NCI-H1930 (cell line): ENCODE measurements around the gene PTPRG.

Source experiments
- DNase-seq, 2 experiments: peaks; one replicate each; lab custom pipeline; 2025; lab: John Stamatoyannopoulos, UW

The PTPRG gene

DNA sequence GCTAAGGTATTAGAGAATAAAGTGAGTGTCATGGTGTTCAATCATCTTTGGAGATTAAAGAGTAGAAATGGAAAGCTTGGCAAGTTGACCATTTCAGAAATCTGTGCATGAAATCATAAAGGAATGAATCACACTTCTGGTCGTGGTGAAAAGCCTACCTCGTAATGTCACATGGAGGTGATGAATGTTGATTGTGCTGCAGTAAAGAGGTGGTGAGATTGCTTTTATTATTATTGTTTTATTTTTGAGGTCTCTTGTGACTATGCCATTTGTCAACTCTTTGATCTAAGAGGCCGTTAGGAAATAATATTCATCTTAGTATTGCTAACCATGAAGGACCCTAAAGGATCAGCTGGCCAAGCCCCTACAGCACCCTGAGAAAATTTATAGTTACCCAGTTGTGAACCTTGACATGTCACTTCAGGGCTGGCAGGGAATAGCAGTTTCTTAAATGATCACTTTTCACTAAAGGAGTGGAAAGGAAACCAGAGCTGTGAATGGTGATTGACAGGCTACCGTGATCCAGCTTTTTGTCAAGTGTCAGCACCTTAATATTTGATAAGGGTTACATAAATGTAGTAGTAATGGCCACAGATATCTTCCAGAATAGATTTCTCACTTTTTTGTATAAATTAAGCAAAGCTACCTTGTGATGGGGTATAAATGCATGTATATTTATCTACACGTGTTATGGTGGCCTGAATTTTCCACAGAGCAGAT, 203.9 kb downstream of the PTPRG start:
- no peak for DNase-seq

DNA sequence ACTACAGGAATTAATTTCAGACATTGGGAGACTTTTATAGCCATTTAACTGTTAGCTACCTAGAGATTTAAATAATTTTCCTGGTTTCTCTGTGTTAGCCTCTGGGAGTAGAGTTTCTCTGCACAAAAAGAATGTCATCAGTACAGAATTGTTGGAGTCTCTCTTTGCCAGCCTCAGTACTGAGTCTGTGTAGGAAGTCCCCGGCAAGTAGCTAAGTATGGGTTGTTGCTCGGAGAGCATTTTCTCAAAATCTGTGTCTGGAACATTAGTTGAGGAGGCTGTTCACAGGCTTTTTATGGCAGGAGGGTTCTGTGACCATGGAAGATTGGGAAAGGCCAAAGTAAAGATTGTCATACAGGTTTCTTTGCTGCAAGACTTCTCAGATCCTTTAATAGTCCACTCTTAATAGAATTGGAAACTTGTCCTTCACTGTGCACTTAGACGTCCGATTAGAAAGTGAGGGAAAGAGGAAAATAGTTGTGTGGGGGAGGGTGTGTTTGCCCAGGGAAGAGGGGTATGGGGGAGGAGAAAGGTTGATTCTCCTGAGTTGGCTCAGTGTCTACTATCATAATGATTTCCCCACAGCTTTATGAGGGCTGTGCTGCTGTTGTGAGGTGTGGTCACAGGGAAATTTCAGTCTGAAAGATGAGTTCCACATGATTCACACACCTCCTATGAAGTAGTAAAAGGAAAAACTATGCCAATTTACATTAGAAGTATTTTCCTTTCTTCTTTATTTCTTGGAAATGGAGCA, 207.1 kb downstream of the PTPRG start:
- no peak for DNase-seq

DNA sequence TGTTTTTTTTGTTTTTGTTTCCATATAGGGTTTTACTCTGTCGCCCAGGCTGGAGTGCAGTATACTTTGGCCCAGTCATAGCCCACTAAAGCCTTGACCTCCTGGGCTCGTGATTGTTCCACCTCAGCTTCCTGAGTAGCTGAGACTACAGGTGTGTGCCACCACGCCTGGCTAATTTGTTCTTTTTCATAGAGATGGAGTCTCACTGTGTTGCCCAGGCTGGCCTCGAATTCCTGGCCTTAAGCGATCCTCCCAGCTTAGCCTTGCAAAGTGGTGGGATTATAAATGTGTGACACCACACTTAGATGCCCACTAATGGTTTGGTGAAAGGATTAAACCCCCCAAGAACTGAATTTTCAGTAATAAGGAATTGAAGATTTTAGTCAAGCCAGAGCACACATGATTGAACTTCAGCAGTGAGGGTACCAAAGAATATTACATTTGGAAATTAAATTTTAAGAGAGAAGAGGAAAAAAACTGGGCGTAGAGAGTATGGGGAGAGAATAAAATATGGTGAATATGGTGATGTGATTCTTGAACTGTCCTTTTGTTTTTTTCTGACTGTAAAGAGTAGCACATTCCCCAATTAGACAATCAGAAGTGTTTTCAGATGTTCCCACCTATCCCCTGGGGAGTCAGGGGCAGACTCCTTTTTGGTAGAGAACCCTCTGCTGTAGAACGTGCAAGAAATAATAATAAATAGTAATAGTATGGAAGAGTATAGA, 208.1 kb downstream of the PTPRG start:
- DNase-seq, result no peak

DNA sequence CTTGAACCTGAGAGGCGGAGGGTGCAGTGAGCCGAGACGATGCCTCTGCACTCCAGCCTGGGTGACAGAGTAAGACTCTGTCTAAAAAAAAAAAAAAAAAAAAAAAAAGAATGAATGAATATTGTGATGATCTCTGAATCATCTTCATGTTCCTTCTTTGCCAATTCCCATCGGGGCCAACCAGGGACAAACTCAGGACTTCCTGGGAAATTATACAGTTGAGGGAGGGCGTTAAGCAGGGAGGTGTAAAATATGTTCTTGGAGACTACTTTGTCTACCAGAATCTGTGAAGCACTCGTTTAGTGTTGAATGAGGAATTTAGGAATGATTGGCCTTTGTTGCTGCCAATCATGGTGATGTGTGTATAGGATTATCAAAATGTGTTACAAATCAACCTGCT, 210.6 kb downstream of the PTPRG start:
- DNase-seq, result no peak

DNA sequence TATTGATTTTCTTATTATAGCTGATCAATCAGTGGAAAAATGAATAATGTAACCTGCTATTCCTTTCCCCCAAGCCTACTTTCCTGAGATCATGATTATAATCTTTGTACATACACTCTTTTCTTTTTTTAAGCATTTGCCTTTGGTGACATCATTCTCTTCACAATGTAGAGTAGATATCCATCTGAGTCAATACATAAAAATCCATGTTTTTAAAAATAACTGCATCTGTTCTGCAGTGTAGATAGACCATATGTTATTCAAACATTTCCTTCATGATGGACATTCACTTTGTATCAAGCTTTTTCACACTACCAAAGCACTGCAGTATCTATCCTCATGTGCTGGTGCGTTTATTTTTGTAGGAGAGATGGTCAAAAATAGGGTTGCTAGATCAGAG, 211.1 kb downstream of the PTPRG start:
- no peak for DNase-seq

DNA sequence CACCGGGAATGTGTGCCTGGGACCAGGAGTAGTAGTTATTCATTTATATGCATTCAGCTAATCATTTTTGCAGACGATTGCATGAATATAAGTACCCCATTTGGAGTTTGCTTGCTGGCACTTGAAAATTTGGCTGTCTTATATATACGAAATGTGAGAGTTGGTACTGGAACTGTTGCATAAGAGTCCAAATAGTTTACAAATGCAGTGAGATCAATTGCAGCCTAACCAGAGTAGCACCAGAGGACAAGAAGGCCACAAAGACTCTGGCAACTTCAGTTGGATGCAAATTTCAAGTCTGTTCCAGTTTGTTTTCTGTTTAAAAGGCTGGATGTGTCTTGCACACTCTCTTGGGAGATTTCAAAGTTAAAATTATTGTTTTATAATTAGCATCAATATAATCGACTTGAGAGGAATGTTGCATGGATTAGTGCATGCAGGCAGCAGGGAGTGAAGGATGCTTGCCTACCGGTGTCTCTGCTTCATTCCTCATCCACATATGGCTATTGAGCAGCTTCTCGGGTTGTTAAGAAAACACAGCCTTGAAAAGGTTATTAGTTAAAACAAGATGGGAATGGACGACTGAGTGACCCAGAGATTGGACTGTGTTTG, 213.0 kb downstream of the PTPRG start:
- DNase-seq, result no peak

DNA sequence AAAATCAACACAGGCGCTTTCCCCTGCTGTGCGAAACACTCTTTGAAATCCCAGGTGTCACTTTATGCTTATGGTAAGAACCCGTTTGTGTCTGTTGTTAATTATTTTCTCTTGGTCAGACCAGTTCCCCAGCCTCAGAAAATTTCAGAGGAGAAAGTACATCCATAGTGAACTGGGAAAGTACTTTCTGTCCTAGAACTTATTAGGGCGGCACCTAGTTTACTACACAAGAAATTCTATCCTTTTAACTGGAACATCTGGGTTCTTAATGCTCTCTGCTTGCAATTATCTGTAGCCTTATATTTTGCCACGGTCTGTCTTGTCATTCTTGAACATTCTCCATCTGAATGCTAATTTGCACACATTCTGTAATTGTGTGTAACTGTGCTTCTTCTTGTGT, 215.0 kb downstream of the PTPRG start:
- DNase-seq, result no peak

DNA sequence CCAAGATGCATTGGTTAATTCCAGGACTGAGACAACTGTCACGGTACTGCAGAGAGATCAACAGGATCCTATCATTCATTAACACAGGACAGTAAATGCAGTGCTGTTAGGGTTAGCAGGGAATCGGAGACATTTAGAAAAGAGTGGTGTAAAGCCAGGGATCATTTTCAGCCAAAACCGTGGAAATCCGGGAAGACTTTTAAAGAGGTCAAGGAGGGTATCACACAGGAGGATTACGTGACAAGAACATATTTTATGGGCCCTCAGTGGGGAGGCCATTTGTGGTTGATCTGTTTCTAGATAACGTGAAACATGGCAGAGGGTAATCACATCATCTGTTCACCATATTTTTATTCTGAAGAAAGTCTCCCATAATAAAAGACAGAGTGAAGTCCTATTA, 216.1 kb downstream of the PTPRG start:
- no peak for DNase-seq

DNA sequence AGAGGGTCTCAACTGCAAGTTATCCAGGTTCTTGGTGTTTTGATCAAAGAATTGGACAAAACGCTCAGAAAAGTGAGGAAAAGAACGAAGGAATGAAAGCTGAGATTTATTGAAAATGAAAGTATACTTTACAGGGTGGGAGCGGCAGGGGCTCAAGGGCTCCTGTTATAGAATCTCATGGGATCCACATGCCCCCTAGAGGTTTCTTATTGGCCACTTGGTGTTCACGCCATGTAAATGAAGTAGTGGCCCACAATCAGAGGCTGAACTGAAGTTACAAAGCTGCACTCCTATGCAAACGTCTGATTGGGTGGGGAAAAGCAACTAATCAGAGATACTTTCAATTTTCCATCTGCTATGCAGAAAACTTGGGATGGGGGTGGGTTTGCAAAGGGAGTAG, 216.7 kb downstream of the PTPRG start:
- no peak for DNase-seq

DNA sequence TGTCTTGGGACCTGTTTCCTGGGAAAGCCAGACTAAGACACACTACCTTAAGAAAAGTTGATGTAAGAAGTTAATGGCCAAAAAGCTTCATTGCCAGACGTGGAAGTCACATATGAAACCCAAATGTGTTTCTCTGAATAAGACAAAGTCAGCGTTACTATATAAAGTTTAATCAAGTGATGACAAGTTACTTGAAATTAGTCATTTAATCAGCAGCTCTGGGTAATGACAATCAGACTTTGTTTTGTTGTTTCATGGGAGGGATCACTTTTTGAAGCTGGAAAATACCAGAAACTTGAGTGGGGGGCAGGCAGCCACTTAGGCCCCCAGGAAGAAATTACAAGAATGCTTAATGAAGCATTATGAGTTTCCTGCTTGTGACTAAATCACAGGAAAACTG, 218.6 kb downstream of the PTPRG start:
- no peak for DNase-seq

DNA sequence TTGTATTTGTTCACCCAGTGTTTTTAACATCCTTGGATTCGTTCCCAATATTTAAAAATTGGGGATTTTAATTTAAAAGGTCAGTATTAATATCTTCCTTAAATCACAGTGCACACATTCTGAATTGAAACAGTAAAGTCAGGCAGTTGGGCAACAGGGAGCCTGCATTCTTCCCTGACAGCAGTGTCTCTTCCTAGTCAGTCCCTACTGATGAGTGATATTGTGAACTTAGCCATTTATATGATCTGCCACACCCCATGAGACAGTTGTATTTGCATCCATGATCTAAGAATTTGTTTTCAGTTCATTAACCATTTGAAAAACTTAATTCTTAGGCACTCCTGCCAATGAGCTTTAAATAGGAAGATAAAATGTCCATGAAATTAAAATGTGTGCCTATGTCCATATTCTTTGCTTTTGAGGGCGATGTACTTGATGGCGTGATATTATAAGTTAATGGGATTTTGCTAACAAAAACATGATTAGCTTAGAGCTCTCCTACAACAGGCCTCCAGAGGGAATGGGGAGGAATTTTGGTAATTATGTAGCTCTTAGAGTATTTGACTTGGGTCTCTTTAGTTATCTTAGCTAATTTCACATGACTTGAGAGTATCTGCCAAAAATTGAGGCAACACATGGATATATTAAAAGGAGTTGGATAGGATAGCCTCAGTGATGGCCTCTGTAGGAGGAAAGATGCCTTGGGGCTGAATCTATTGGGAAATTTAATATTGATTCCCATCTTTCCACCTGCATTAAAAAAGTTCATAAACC, 219.3 kb downstream of the PTPRG start:
- no peak for DNase-seq

DNA sequence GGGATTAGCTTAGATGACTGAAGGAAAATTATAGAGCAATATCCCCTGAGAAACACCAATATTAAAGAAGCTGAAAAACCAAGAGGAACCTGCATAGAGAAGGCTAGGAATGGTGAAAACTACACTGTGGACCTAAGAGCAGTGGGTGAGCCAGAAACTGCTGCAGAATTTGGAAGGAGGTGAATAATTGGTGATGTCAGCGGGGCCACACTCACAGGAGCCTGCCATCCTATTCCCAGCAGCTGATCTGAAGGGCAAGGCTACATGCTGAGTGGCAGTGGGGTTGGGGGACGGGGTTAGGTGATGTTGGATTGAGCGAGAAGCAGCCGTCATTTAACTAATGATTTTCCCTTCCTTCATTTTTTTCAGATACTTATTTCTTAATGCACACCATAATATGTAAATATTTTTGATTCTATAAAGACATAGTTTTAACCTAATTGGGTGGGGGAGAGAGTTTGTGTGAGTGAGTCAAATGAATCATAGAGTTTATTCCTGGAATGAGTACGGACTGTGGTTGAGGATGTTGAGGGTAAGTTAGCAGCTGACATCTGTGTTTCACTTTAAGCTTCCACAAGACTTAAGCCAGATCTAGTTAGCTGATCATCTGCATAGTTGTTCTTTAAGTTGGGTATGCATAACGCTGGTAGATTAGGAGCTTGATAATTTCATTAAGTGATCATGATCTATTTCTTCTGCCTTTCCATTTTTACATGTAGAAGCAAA, 222.8 kb downstream of the PTPRG start:
- no peak for DNase-seq

DNA sequence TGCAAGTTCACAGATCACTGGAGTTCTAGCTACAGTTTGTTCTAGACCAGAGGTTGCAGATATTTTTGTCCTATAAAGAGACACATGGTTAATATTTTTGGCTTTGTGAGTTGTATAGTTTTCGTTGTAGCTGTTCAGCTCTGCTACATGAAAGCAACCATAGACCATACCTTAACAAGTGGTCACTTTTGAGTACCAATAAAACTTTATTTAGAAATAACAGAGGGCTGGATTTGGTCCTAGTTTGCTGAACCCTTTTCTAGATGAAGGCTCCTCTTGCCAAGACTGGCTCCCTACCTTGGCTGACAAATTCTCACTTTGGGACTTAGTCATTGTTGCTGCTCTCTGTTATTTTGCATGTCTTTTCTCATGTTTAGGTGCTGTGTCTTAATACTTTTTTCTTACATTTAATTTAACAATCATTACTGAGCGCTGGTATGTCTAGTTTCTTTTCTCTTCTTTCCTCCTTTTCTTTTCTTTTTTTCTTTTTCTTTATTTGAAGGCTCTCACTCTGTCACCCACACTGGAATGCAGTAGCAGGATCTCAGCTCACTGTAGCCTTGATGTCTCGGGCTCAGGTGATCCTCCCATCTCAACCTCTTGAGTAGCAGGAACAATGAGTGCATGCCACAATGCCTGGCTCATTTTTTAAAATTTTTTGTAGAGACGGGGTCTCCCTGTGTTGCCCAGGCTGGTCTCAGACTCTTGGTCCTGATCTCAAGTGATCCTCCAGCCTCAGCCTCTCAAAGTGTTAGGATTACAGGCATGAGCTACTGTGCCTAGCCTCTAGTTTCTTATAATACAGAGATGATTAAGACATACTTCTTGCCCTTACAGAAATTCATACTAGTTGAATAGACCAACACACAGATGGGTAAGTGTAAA, 227.5 kb downstream of the PTPRG start:
- no peak for DNase-seq

DNA sequence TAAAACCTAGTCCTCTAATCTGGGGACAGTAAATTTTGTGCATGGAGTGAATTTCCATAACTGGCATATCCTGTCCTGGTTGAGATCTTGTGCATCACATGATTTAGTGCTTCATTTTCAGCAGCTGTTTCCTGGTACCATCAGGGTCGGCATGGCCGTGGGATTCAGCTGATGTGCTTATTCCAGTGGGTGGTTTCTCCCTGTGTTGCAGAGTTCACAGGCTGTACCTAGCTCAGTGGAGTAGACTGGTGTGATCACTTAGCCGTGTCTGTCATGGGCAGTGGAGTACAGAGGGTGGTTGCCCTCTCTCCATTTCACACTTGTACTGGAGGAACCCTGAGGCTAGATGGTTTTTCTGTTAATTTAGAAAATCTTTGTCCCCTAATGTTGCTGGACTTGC, 228.5 kb downstream of the PTPRG start:
- DNase-seq, result no peak

DNA sequence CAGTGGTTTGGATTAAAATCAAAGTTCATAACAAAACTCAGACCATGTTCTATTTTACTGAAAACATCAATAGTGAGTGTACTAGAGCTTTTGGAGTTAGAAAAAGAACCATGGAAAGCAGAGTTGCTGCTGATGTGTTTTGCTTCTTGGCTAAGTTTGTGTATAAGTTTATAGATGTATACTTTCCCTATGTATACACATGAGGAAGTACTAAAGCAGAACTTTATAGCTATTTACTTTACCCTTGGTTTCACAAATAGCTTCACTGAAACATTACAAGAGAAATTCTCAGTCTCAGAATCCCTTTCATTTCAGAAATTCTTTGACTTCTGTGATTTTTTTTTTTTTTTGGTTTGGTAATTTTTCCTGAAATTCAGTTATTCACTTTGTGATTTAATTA, 229.0 kb downstream of the PTPRG start:
- no peak for DNase-seq

DNA sequence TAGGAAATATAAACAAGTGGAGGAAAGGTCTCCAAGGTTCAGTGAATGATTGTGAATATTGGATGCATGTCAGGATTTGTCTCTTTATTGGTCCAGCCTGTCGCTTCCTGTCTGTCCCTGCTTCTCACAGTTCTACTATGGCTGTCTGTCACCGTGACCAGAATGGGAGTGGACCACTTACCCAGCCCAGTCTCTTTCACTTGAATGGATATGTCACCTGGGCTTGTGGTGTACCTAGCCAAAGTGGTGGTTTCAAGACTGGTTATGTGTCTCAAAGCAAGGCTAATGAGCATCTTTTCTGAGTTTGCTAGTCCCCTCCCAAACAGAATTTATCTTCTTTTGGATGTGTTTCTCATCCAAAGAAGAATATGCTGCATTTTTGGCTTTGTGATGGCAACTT, 231.7 kb downstream of the PTPRG start:
- DNase-seq, result no peak

DNA sequence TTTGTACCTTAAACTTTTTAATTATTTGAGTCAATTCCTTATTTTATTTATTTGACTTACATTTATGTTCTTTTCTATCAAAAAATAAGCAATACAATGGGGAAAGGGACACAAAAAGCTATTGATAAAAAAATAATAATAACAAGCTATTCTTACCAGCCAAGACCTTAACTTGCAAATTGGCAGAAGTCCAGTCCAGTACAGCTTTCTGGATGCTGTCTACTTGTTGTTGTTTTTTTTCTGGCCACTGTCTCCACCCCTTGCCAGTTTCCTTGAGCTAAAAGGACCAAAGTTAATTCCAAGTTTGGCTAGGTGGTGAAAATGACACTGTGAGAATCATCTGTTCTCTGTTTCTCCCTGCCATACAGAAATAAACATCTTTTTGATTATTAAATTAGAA, 232.2 kb downstream of the PTPRG start:
- DNase-seq, result no peak

DNA sequence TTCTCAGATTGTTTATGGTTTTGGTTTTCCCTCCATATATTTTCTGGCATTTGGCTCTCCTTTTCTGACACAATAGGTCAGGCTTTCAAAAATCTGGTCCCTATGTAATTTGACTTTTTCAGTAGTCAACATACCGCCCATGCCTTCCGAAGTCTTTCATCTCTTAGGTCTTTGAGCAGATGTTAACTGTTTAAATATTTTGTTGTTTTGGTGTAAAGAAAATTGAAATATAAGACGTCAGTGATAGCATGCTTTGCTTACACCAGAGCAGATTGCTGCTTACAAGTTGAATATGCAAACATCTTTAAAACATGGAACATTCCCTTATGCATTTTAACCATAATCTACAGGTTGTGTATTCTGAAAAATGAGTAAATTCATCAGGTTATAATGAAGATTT, 233.0 kb downstream of the PTPRG start:
- DNase-seq, result no peak

DNA sequence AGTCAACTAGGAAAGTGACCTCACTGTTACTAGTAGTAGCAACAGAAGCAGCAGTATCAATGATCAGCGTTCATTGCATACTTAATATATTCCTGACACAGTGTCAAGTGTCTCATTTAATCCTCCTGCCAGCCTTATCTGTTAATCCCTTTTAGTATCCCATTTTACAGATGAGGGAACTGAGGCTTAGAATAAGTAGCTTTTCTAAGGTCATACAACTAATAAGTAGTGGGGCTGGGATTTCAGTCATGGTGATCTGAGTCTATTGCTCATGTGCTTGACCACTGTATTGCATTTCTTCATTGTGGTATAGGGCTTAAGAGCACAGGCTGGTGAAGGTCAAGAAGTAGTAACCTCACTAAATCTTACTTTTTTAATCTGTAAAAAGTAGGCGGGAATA, 233.6 kb downstream of the PTPRG start:
- DNase-seq, result no peak

DNA sequence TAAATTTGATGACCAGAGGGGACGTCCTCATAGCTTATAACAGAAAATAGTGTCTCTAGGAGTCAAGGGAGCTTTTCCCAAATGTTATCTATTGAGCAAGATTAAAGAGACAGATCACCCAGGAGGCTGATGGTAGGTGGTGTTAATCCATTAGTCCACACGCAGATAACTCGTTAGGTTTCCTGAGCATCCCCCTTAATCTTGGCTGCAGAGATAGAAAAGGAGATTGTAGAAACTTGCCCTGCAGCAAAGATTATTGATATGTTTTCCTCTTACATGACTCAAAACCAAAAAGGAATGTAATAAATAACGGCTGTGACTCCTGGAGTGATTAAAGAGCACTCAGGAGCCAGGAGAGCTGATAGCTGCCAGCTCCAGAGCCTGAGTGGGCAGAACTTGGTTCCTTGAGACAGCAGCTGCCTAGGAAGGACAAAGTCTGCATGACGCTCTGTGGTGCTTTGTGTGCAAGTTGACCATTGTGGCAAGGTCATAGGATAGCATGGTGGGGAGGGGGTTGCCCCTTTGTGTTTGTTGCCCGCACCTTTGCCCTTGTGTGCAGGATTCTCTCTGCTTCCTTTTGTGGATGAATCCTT, 234.8 kb downstream of the PTPRG start:
- DNase-seq, result no peak
